ENCODE results near the gene FMN1.

Gene FMN1

GRCh38 chr15:33155691-33156420, 38.7 kb downstream of the FMN1 start:
- Histone ChIP-seq H3K4me1 (ENCODE audit: control insufficient read depth, low read length) (no peaks in the 10 kb centered on the region), H3F3A (ENCODE audit: control insufficient read depth, insufficient read depth) (no peaks in the 10 kb centered on the region), H3K9me2 (replicated peaks; ENCODE audit: control insufficient read depth, low read length) (no peaks in the 10 kb centered on the region), H3K79me2 (ENCODE audit: control insufficient read depth, low read length) (no peaks in the 10 kb centered on the region), H3K4me2 (ENCODE audit: low read length) (no peak overlapping the region), H3K4me3 (ENCODE audit: low read length) (no peak overlapping the region), H3K9me3 (ENCODE audit: control insufficient read depth, insufficient read depth, low read length) (no peaks in the 10 kb centered on the region), H3K27me3 (ENCODE audit: control insufficient read depth, low read length) (0 out of 2 replicates have a peak, but pooled peaks cover 4% of the 10 kb centered on the region), H4K20me1 (ENCODE audit: control insufficient read depth, insufficient read depth, low read depth, low read length) (no peaks in the 10 kb centered on the region), H3K27ac (ENCODE audit: low read depth, low read length) (no peak overlapping the region), H3K36me3 (ENCODE audit: control insufficient read depth, low read length) (no peaks in the 10 kb centered on the region)
- TF ChIP-seq CTCF (IDR thresholded peaks at IDR 0.05; ENCODE audit: low read depth, low read length, poor library complexity, severe bottlenecking) (no peak), EZH2phosphoT487 (IDR thresholded peaks at IDR 0.05; ENCODE audit: borderline replicate concordance, low read length) (no peak)

GRCh38 chr15:33154351-33155166, 40.0 kb downstream of the FMN1 start:
- Histone ChIP-seq H3K9me2 (replicated peaks; ENCODE audit: control insufficient read depth, low read length) (no peaks in the 10 kb centered on the region), H3K27ac (ENCODE audit: low read depth, low read length) (no peak overlapping the region), H3K27me3 (ENCODE audit: control insufficient read depth, low read length) (0 out of 2 replicates have a peak, but pooled peaks cover 4% of the 10 kb centered on the region), H4K20me1 (ENCODE audit: control insufficient read depth, insufficient read depth, low read depth, low read length) (no peaks in the 10 kb centered on the region), H3K4me2 (ENCODE audit: low read length) (no peak overlapping the region), H3K9me3 (ENCODE audit: control insufficient read depth, insufficient read depth, low read length) (no peaks in the 10 kb centered on the region), H3K4me3 (ENCODE audit: low read length) (no peak overlapping the region), H3K79me2 (ENCODE audit: control insufficient read depth, low read length) (no peaks in the 10 kb centered on the region), H3K4me1 (ENCODE audit: control insufficient read depth, low read length) (no peaks in the 10 kb centered on the region), H3K36me3 (ENCODE audit: control insufficient read depth, low read length) (no peaks in the 10 kb centered on the region), H3F3A (ENCODE audit: control insufficient read depth, insufficient read depth) (no peaks in the 10 kb centered on the region)
- TF ChIP-seq CTCF (IDR thresholded peaks at IDR 0.05; ENCODE audit: low read depth, low read length, poor library complexity, severe bottlenecking): no peak
- no peak for TF ChIP-seq EZH2phosphoT487 (IDR thresholded peaks at IDR 0.05; ENCODE audit: borderline replicate concordance, low read length)

GRCh38 chr15:33153548-33153947, 41.0 kb downstream of the FMN1 start:
- Histone ChIP-seq H3K4me1 (ENCODE audit: control insufficient read depth, low read length) (no peaks in the 10 kb centered on the region), H4K20me1 (ENCODE audit: control insufficient read depth, insufficient read depth, low read depth, low read length) (no peaks in the 10 kb centered on the region), H3K4me2 (ENCODE audit: low read length) (no peak overlapping the region), H3F3A (ENCODE audit: control insufficient read depth, insufficient read depth) (no peaks in the 10 kb centered on the region), H3K27me3 (ENCODE audit: control insufficient read depth, low read length) (0 out of 2 replicates have a peak, but pooled peaks cover 4% of the 10 kb centered on the region), H3K4me3 (ENCODE audit: low read length) (no peak overlapping the region), H3K9me2 (replicated peaks; ENCODE audit: control insufficient read depth, low read length) (no peaks in the 10 kb centered on the region), H3K9me3 (ENCODE audit: control insufficient read depth, insufficient read depth, low read length) (no peaks in the 10 kb centered on the region), H3K36me3 (ENCODE audit: control insufficient read depth, low read length) (no peaks in the 10 kb centered on the region), H3K79me2 (ENCODE audit: control insufficient read depth, low read length) (no peaks in the 10 kb centered on the region), H3K27ac (ENCODE audit: low read depth, low read length) (no peak overlapping the region)
- no peak for TF ChIP-seq CTCF (IDR thresholded peaks at IDR 0.05; ENCODE audit: low read depth, low read length, poor library complexity, severe bottlenecking)
- TF ChIP-seq EZH2phosphoT487 (IDR thresholded peaks at IDR 0.05; ENCODE audit: borderline replicate concordance, low read length): no peak

All from DOHH2 (cell line).